Measurements from ENCODE around the gene KMT2C.

DNA sequence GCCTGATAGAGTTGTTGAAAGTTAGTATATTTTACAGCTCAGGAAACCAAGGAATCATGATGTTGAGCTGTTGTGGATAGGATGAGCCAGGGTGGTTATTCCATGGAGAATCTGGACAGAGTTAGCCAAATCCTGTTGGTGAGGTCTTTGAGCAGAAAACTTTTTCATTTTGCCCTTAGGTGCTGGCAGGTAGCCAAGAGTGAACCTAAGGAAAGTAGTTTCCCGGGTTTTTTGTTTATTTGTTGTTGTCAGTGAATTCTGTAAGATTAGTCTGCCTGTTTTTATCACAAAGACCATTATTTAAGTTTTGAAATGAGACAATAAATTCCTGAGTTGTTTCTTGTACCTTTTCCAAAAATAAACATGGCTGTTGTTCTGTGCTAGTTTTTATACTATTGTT, 349.3 kb downstream of the KMT2C start:
- TF ChIP-seq, protein P1, sequence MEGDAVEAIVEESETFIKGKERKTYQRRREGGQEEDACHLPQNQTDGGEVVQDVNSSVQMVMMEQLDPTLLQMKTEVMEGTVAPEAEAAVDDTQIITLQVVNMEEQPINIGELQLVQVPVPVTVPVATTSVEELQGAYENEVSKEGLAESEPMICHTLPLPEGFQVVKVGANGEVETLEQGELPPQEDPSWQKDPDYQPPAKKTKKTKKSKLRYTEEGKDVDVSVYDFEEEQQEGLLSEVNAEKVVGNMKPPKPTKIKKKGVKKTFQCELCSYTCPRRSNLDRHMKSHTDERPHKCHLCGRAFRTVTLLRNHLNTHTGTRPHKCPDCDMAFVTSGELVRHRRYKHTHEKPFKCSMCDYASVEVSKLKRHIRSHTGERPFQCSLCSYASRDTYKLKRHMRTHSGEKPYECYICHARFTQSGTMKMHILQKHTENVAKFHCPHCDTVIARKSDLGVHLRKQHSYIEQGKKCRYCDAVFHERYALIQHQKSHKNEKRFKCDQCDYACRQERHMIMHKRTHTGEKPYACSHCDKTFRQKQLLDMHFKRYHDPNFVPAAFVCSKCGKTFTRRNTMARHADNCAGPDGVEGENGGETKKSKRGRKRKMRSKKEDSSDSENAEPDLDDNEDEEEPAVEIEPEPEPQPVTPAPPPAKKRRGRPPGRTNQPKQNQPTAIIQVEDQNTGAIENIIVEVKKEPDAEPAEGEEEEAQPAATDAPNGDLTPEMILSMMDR (IDR thresholded peaks at IDR 0.05), result no peak
- TF ChIP-seq POLR2A (IDR thresholded peaks at IDR 0.05), result no peak
